Pancreas (tissue), 10 donors: Measurements from ENCODE around the gene DCAF11. TPM values are rescaled to one million over a fixed set of nuclear protein-coding genes. Genes with fewer than 3 reads are reported as not detected.

Source experiments
- ATAC-seq, 4 donors: fragments of 200-7000 bp; cut with Tn5 transposase; one replicate each; pipeline versions ENCODE4 v1.8.0 to v1.9.1; 2020; ENCODE audit warnings: mild to moderate bottlenecking in 4 of 4, moderate library complexity in 4 of 4
- DNase-seq, 6 donors: peaks; one replicate each; pipeline ENCODE4 v3.0.0-alpha.2; 2020
- FAIRE-seq: peaks from 2 replicates; lab custom pipeline; 2012; peaks lifted over from hg19 to GRCh38; lab: Jason Lieb, UNC
- H3K27ac ChIP-seq, 4 donors: fragments of 200-600 bp; sonication (generic); 1 replicate in 3 of 4; 2 replicates in 1 of 4; pipeline versions ENCODE4 v1.5.0 to v1.8.0; 2020
- H3K27me3 ChIP-seq, 4 donors: fragments of 200-600 bp; one replicate each; pipeline ENCODE4 v1.8.0; 2021
- H3K36me3 ChIP-seq, 3 donors: fragments of 200-600 bp; sonication (generic) in 1 of 3; one replicate each; pipeline versions ENCODE4 v1.5.0 to v1.8.0; 2020 to 2021
- H3K4me1 ChIP-seq, 3 donors: fragments of 200-600 bp; one replicate each; pipeline ENCODE4 v1.8.0; 2021
- H3K4me3 ChIP-seq, 4 donors: fragments of 200-600 bp; sonication (generic) in 2 of 4; one replicate each; pipeline versions ENCODE4 v1.5.0 to v1.8.0; 2020 to 2021
- H3K9me3 ChIP-seq, 4 donors: fragments of 200-600 bp; one replicate each; pipeline ENCODE4 v1.8.0; 2021
- WGBS, 2 donors: extraction: QIAGEN DNeasy Blood & Tissue Kit; methylation state at CpG; one replicate each; pipeline ENCODE4 v1.1.7; 2013; 5-methylcytosine and 5-hydroxymethylcytosine counted together
- intact Hi-C, 3 donors: fragments of 100-400 bp; cut with DNase I; formaldehyde crosslinking; loops; one replicate each; pipeline versions ENCODE4 v1.11.1 to v1.14.2; 2022
- polyA plus RNA-seq, 2 donors: library from polyadenylated mRNA; stranded (reverse); fragments of 200-250 nt; gene quantifications; one replicate each; pipeline ENCODE4 v1.2.3, GENCODE V29; 2013
- total RNA-seq, 6 donors: library from RNA; stranded (reverse); fragmentation: NEBNext Ultra II Directional in 4 of 6; extraction: Animal tissue kit (Norgen Biotek cat#: 25700) in 4 of 6; gene quantifications; one replicate each; pipeline versions ENCODE4 v1.2.1 to v1.2.4, GENCODE V29; 2021 to 2023
- TF ChIP-seq, protein P1 (sequence below), 4 donors: fragments of 200-600 bp; sonication (generic) in 3 of 4; IDR thresholded peaks; one replicate each; pipeline versions ENCODE4 v1.5.0 to v1.8.0; 2021; ENCODE audit warnings: antibody characterized with exemption in 4 of 4
- donor health status: healthy with polysubstance abuse.
- donor health status: DM: no; HTN: no; CAD: no; lungs with moderate emphysema.
- donor health status: DM: no; HTN: no; CAD: no.
- donor health status: control.
- donor health status: control.
- donor health status: Bipolar disorder and iron deficiency.
- donor health status: DM: yes; HTN: yes; CAD: no.
- donor health status: DM: no; HTN: no; CAD: no.
- donor health status: DM: no; HTN: no; CAD: no.
- donor health status: DM: yes; HTN: yes; CAD: no.

DCAF11 gene
- total and polyA plus RNA-seq, 8 donors, result 34.2 to 78.9 (median 56.0) TPM

DNA sequence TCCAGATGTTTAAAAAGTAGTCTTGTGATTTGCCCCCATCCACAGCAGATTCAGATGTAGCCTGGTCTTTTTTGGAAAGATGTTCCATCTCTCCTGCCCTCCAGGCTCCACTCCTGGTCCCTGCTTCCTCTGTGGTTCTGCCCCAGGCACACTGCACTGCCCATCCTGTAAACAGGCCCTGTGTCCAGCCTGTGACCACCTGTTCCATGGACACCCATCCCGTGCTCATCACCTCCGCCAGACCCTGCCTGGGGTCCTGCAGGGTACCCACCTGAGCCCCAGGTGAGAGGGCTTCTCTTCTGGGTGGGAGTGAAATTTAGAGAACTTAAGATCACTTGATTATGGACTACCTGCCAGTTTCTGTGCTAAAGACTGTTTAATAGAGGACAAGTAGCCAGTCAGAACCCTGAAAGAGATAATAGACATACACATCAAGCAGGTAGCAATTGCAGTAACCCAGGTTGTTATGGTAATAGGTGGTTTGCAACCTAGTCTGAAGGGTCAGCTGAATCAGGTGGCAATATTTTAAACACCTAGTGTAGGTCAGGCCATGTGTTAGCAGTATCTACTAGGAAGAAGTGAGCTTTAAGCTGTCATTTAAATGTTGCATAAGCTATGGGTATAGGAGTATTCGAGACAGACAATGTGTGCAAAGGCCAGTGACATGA, 34.9 kb downstream of the DCAF11 start:
- Histone ChIP-seq H3K9me3 (no peaks in the 10 kb centered on the region), H3K4me1 (peaks cover 8 to 20% (median 14%) of the 10 kb centered on the region in 3 donors), H3K36me3 (peaks cover 0 to 39% (median 26%) of the 10 kb centered on the region in 3 donors), H3K4me3 (no peak overlapping the region), H3K27ac (no peak overlapping the region), H3K27me3 (no peaks in the 10 kb centered on the region)
- TF ChIP-seq, protein P1, sequence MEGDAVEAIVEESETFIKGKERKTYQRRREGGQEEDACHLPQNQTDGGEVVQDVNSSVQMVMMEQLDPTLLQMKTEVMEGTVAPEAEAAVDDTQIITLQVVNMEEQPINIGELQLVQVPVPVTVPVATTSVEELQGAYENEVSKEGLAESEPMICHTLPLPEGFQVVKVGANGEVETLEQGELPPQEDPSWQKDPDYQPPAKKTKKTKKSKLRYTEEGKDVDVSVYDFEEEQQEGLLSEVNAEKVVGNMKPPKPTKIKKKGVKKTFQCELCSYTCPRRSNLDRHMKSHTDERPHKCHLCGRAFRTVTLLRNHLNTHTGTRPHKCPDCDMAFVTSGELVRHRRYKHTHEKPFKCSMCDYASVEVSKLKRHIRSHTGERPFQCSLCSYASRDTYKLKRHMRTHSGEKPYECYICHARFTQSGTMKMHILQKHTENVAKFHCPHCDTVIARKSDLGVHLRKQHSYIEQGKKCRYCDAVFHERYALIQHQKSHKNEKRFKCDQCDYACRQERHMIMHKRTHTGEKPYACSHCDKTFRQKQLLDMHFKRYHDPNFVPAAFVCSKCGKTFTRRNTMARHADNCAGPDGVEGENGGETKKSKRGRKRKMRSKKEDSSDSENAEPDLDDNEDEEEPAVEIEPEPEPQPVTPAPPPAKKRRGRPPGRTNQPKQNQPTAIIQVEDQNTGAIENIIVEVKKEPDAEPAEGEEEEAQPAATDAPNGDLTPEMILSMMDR (IDR thresholded peaks at IDR 0.05), result no peak
- no peak for ATAC-seq
- intact Hi-C loops, result no loop called here
- no peak for FAIRE-seq
- WGBS, 2 donors, result 91 to 98% methylated on average over 3 of the region's 3 CpGs
- DNase-seq, result peak in 1 of 6 donors; percentile 51

DNA sequence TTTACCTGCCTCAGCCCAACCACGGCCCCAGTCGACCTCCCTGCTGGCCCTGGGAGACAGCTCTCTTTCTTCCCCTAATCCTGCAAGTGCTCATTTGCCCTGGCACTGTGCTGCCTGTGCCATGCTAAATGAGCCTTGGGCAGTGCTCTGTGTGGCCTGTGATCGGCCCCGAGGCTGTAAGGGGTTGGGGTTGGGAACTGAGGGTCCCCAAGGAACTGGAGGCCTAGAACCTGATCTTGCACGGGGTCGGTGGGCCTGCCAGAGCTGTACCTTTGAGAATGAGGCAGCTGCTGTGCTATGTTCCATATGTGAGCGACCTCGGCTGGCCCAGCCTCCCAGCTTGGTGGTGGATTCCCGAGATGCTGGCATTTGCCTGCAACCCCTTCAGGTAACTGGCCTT, 35.5 kb downstream of the DCAF11 start:
- no peak for FAIRE-seq
- no peak for ATAC-seq
- 83 to 87% methylated on average over 9 of the region's 9 CpGs for WGBS, 2 donors

GRCh38 chr14:24150567-24150966, 36.0 kb downstream of the DCAF11 start:
- intact Hi-C loops, result no loop called here
- WGBS, 2 donors, result 87 to 91% methylated on average over 9 of the region's 9 CpGs

More for the DNA sequence above, 35.5 kb downstream of the DCAF11 start:
- Histone ChIP-seq H3K36me3 (peaks cover 0 to 45% (median 29%) of the 10 kb centered on the region in 3 donors), H3K27me3 (no peaks in the 10 kb centered on the region), H3K9me3 (no peaks in the 10 kb centered on the region), H3K4me3 (no peak overlapping the region), H3K4me1 (peaks cover 8 to 16% (median 14%) of the 10 kb centered on the region in 3 donors), H3K27ac (no peak overlapping the region)
- DNase-seq, result peak in 1 of 6 donors; percentile 59
- intact Hi-C loops, result no loop called here
- TF ChIP-seq, protein P1 (IDR thresholded peaks at IDR 0.05), result no peak

GRCh38 chr14:24150993-24151392, 36.4 kb downstream of the DCAF11 start:
- TF ChIP-seq, protein P1 (IDR thresholded peaks at IDR 0.05), result no peak
- ATAC-seq (no peak), DNase-seq (peak in 2 of 6 donors; percentile 40), FAIRE-seq (no peak)
- Histone ChIP-seq H3K27me3 (no peaks in the 10 kb centered on the region), H3K36me3 (peaks cover 3 to 54% (median 35%) of the 10 kb centered on the region in 3 donors), H3K27ac (no peak overlapping the region), H3K4me3 (no peak overlapping the region), H3K9me3 (no peaks in the 10 kb centered on the region), H3K4me1 (peaks cover 0 to 7% (median 6%) of the 10 kb centered on the region in 3 donors)
- intact Hi-C loops, result no loop called here
- 85 to 86% methylated on average over 8 to 9 of the region's 9 CpGs for WGBS, 2 donors

More at GRCh38 chr14:24150567-24150966, 36.0 kb downstream of the DCAF11 start:
- no peak overlapping the region for H3K4me3 ChIP-seq
- H3K9me3 ChIP-seq, result no peaks in the 10 kb centered on the region
- peaks cover 4 to 11% (median 10%) of the 10 kb centered on the region in 3 donors for H3K4me1 ChIP-seq
- FAIRE-seq, result no peak
- peak in 1 of 6 donors; percentile 60 for DNase-seq
- no peaks in the 10 kb centered on the region for H3K27me3 ChIP-seq
- no peak overlapping the region for H3K27ac ChIP-seq
- peaks cover 3 to 50% (median 34%) of the 10 kb centered on the region in 3 donors for H3K36me3 ChIP-seq
- TF ChIP-seq, protein P1 (IDR thresholded peaks at IDR 0.05), result no peak
- ATAC-seq, result no peak
